HTERT RPE-1 (cell line): ENCODE data around the gene DDIAS.
"Not testable (repeated sequence)": the region's sequence is repeated elsewhere in the genome, so short reads cannot be mapped to it uniquely, and the experiment has no call there.

ENCODE experiments used
- in situ Hi-C: fragments of 300-500 bp; cut with MboI; formaldehyde crosslinking; loops from 4 replicates; pipeline ENCODE4 v1.14.3; 2020; ENCODE audit warnings: low sequenced_read_pairs

DDIAS gene

GRCh38 chr11:82962021-82962420, 60.5 kb downstream of the DDIAS start:
- in situ Hi-C loops: not testable (repeated sequence)

GRCh38 chr11:82967381-82967780, 65.8 kb downstream of the DDIAS start:
- in situ Hi-C loops: no loop called here

- in situ Hi-C loops: no loop called here
Measured at GRCh38 chr11:82969811-82970210, 68.3 kb downstream of the DDIAS start.

GRCh38 chr11:82970507-82971083, 69.1 kb downstream of the DDIAS start:
- in situ Hi-C loops: not testable (repeated sequence)

- in situ Hi-C loops: not testable (repeated sequence)
Measured at GRCh38 chr11:82971519-82971946, 70.0 kb downstream of the DDIAS start.

- in situ Hi-C loops: no loop called here
Measured at GRCh38 chr11:82972103-82972502, 70.6 kb downstream of the DDIAS start.

- in situ Hi-C loops: no loop called here
Measured at GRCh38 chr11:82974135-82974534, 72.6 kb downstream of the DDIAS start.

GRCh38 chr11:82974851-82975250, 73.3 kb downstream of the DDIAS start:
- in situ Hi-C loops: no loop called here

GRCh38 chr11:82975882-82976281, 74.3 kb downstream of the DDIAS start:
- in situ Hi-C loops: no loop called here

GRCh38 chr11:82976786-82977185, 75.2 kb downstream of the DDIAS start:
- in situ Hi-C loops: no loop called here

GRCh38 chr11:82978422-82979099, 77.0 kb downstream of the DDIAS start:
- in situ Hi-C loops: no loop called here

GRCh38 chr11:82979824-82980223, 78.3 kb downstream of the DDIAS start:
- in situ Hi-C loops: no loop called here

- in situ Hi-C loops: no loop called here
Measured at GRCh38 chr11:82980292-82980691, 78.8 kb downstream of the DDIAS start.

GRCh38 chr11:82980947-82981346, 79.4 kb downstream of the DDIAS start:
- in situ Hi-C loops: no loop called here

- in situ Hi-C loops: no loop called here
Measured at GRCh38 chr11:82981852-82982251, 80.3 kb downstream of the DDIAS start.
